ENCODE data around the gene C2CD4D. TPM values are rescaled to one million over a fixed set of nuclear protein-coding genes. Genes with fewer than 3 reads are reported as not detected.

The C2CD4D gene
- total and polyA plus RNA-seq, 7 donors, result 0.20 to 0.69 (median 0.60) TPM; not detected in 4

- Histone ChIP-seq H3K4me3 (no peak overlapping the region), H3K36me3 (peaks cover 0 to 3% (median 0%) of the 10 kb centered on the region in 4 donors), H3K27ac (no peak overlapping the region), H3K9me3 (no peaks in the 10 kb centered on the region), H3K27me3 (no peaks in the 10 kb centered on the region), H3K4me1 (no peaks in the 10 kb centered on the region)
- intact Hi-C loops (cut with DNase I), result no loop called here
- no peak for DNase-seq
- no peak for TF ChIP-seq EP300 (IDR thresholded peaks at IDR 0.05)
- no peak for TF ChIP-seq POLR2A (IDR thresholded peaks at IDR 0.05)
- no peak for TF ChIP-seq CTCF (IDR thresholded peaks at IDR 0.05)
- no peak for TF ChIP-seq POLR2AphosphoS5 (IDR thresholded peaks at IDR 0.05)
- WGBS, 2 donors, result 7 to 24% methylated on average over 3 of the region's 3 CpGs
These were observed 28.9 kb upstream of the C2CD4D start for GRCh38 chr1:151868486-151868885.

GRCh38 chr1:151867765-151868411 is 28.3 kb upstream of the C2CD4D start:
- WGBS, 2 donors, result 29 to 69% methylated on average over 7 of the region's 7 CpGs
- intact Hi-C loops (cut with DNase I), result no loop called here
- Histone ChIP-seq H3K9me3 (no peaks in the 10 kb centered on the region), H3K27ac (no peak overlapping the region), H3K4me1 (no peaks in the 10 kb centered on the region), H3K27me3 (no peaks in the 10 kb centered on the region), H3K4me3 (no peak overlapping the region), H3K36me3 (no peaks in the 10 kb centered on the region)
- TF ChIP-seq CTCF (IDR thresholded peaks at IDR 0.05) (no peak), POLR2AphosphoS5 (IDR thresholded peaks at IDR 0.05) (no peak), POLR2A (IDR thresholded peaks at IDR 0.05) (no peak), EP300 (IDR thresholded peaks at IDR 0.05) (no peak)
- DNase-seq, result no peak

GRCh38 chr1:151867321-151867720 is 27.7 kb upstream of the C2CD4D start:
- H3K4me1 ChIP-seq, result no peaks in the 10 kb centered on the region
- H3K36me3 ChIP-seq, result no peaks in the 10 kb centered on the region
- TF ChIP-seq EP300 (IDR thresholded peaks at IDR 0.05) (no peak), POLR2AphosphoS5 (IDR thresholded peaks at IDR 0.05) (no peak), CTCF (IDR thresholded peaks at IDR 0.05) (no peak), POLR2A (IDR thresholded peaks at IDR 0.05) (no peak)
- H3K9me3 ChIP-seq, result no peaks in the 10 kb centered on the region
- no peak for DNase-seq
- H3K27me3 ChIP-seq, result no peaks in the 10 kb centered on the region
- no peak overlapping the region for H3K27ac ChIP-seq
- no peak overlapping the region for H3K4me3 ChIP-seq
- 72 to 82% methylated on average over 2 of the region's 2 CpGs for WGBS, 2 donors
- intact Hi-C loops (cut with DNase I), result no loop called here

GRCh38 chr1:151864411-151864810 is 24.8 kb upstream of the C2CD4D start:
- no peak for DNase-seq
- Histone ChIP-seq H3K4me3 (no peak overlapping the region), H3K4me1 (no peaks in the 10 kb centered on the region), H3K36me3 (no peaks in the 10 kb centered on the region), H3K27ac (no peak overlapping the region), H3K27me3 (no peaks in the 10 kb centered on the region), H3K9me3 (no peaks in the 10 kb centered on the region)
- WGBS, 2 donors, result 38 to 49% methylated on average over 2 of the region's 2 CpGs
- intact Hi-C loops (cut with DNase I), result no loop called here
- no peak for TF ChIP-seq CTCF (IDR thresholded peaks at IDR 0.05)
- no peak for TF ChIP-seq EP300 (IDR thresholded peaks at IDR 0.05)
- no peak for TF ChIP-seq POLR2A (IDR thresholded peaks at IDR 0.05)
- TF ChIP-seq POLR2AphosphoS5 (IDR thresholded peaks at IDR 0.05), result no peak

- H3K27ac ChIP-seq, result no peak overlapping the region
- H3K36me3 ChIP-seq, result no peaks in the 10 kb centered on the region
- DNase-seq, result no peak
- no peaks in the 10 kb centered on the region for H3K27me3 ChIP-seq
- H3K4me3 ChIP-seq, result no peak overlapping the region
- H3K4me1 ChIP-seq, result no peaks in the 10 kb centered on the region
- TF ChIP-seq CTCF (IDR thresholded peaks at IDR 0.05) (no peak), POLR2A (IDR thresholded peaks at IDR 0.05) (no peak)
- H3K9me3 ChIP-seq, result no peaks in the 10 kb centered on the region
- intact Hi-C loops (cut with DNase I), result no loop called here
These were observed 23.0 kb upstream of the C2CD4D start for GRCh38 chr1:151862604-151863003.

Data from sigmoid colon (tissue), 7 donors.